Neural cell (in vitro differentiated cells): Measurements from ENCODE around the gene ZDHHC14. TPM values are rescaled to one million over a fixed set of nuclear protein-coding genes. Genes with fewer than 3 reads are reported as not detected.

Experiments
- H2AFZ ChIP-seq: fragments of 200-600, 300-800 bp; sonication (generic), shearing (Covaris generic); 2 replicates; pipeline ENCODE4 v1.6.0; 2014; ENCODE audit warnings: low read depth, mild to moderate bottlenecking, antibody characterized with exemption, low read length, moderate library complexity
- H3F3A ChIP-seq: fragments of 200-600 bp; shearing (Covaris generic); 2 replicates; pipeline ENCODE4 v1.6.1; 2016; ENCODE audit warnings: mild to moderate bottlenecking, moderate library complexity, mixed read lengths, antibody characterized with exemption, low read length; ENCODE audit not compliant: insufficient read depth, poor library complexity, severe bottlenecking
- H3K27ac ChIP-seq: fragments of 200-600, 300-800 bp; sonication (generic), shearing (Covaris generic); 2 replicates; pipeline ENCODE4 v1.5.1; 2014; ENCODE audit warnings: mild to moderate bottlenecking, low read length, moderate library complexity
- H3K27me3 ChIP-seq: fragments of 300-800, 200-600 bp; sonication (generic), shearing (Covaris generic); 2 replicates; pipeline ENCODE4 v1.6.0; 2014; ENCODE audit warnings: mild to moderate bottlenecking, low read depth, low read length, moderate library complexity; ENCODE audit not compliant: insufficient read depth
- H3K36me3 ChIP-seq: fragments of 300-800, 200-600 bp; sonication (generic), shearing (Covaris generic); 2 replicates; pipeline ENCODE4 v1.5.1; 2014; ENCODE audit warnings: mild to moderate bottlenecking, antibody characterized with exemption, low read length, moderate library complexity; ENCODE audit not compliant: insufficient read depth
- H3K4me2 ChIP-seq: fragments of 300-800, 200-600 bp; sonication (generic), shearing (Covaris generic); 2 replicates; pipeline ENCODE4 v1.6.0; 2014; ENCODE audit warnings: mild to moderate bottlenecking, low read length
- H3K4me3 ChIP-seq: fragments of 300-800, 200-600 bp; sonication (generic), shearing (Covaris generic); 2 replicates; pipeline ENCODE4 v1.5.1; 2014; ENCODE audit warnings: mild to moderate bottlenecking, low read length, moderate library complexity
- H3K79me2 ChIP-seq: fragments of 200-600 bp; shearing (Covaris generic); replicated peaks from 2 replicates; pipeline ENCODE4 v1.6.0; 2014; ENCODE audit warnings: mild to moderate bottlenecking, low read length, moderate library complexity; ENCODE audit not compliant: insufficient read depth
- H3K9ac ChIP-seq: fragments of 300-800, 200-600 bp; sonication (generic), shearing (Covaris generic); 2 replicates; pipeline ENCODE4 v1.6.1; 2016; ENCODE audit warnings: mild to moderate bottlenecking, low read length, mixed read lengths
- H3K9me2 ChIP-seq: fragments of 200-600 bp; shearing (Covaris generic); 2 replicates; pipeline ENCODE4 v1.6.1; 2016; ENCODE audit warnings: mild to moderate bottlenecking, low read length, mixed read lengths; ENCODE audit not compliant: insufficient read depth
- H3K9me3 ChIP-seq: fragments of 200-600, 300-800 bp; sonication (generic), shearing (Covaris generic); 2 replicates; pipeline ENCODE4 v1.6.1; 2016; ENCODE audit warnings: mild to moderate bottlenecking, mixed run types, low read length, moderate library complexity, mixed read lengths
- H4K20me1 ChIP-seq: fragments of 200-600 bp; shearing (Covaris generic); 2 replicates; pipeline ENCODE4 v1.6.1; 2016; ENCODE audit warnings: mild to moderate bottlenecking, mixed run types; ENCODE audit not compliant: insufficient read depth
- EP300 ChIP-seq: fragments of 450-650 bp; conservative IDR thresholded peaks from 2 replicates; pipeline ENCODE4 v1.6.1; 2014; ENCODE audit warnings: antibody characterized with exemption, mild to moderate bottlenecking, moderate library complexity; ENCODE audit not compliant: poor library complexity, severe bottlenecking
- EZH2 ChIP-seq: fragments of 200-600, 300-800 bp; shearing (Covaris generic), sonication (generic); IDR thresholded peaks from 2 replicates; pipeline ENCODE4 v1.6.1; 2014; ENCODE audit warnings: antibody characterized with exemption, low read length, borderline replicate concordance, mild to moderate bottlenecking; ENCODE audit not compliant: insufficient read depth, poor library complexity, severe bottlenecking
- MXI1 ChIP-seq: fragments of 450-650 bp; conservative IDR thresholded peaks from 2 replicates; pipeline ENCODE4 v1.6.1; 2014; ENCODE audit warnings: antibody characterized with exemption, mild to moderate bottlenecking; ENCODE audit not compliant: poor library complexity, severe bottlenecking
- POLR2AphosphoS5 ChIP-seq: IDR thresholded peaks from 2 replicates; pipeline ENCODE4 v1.6.1; 2012
- RAD21 ChIP-seq: fragments of 450-650 bp; conservative IDR thresholded peaks from 2 replicates; pipeline ENCODE4 v1.6.1; 2014; ENCODE audit warnings: antibody characterized with exemption, mild to moderate bottlenecking, moderate library complexity
- SMC3 ChIP-seq: fragments of 450-650 bp; conservative IDR thresholded peaks from 2 replicates; pipeline ENCODE4 v1.6.1; 2014; ENCODE audit warnings: antibody characterized with exemption, mild to moderate bottlenecking, moderate library complexity; ENCODE audit not compliant: poor library complexity
- TAF1 ChIP-seq: IDR thresholded peaks from 2 replicates; pipeline ENCODE4 v1.6.1; 2012; ENCODE audit warnings: low read depth
- polyA plus RNA-seq: library from polyadenylated mRNA; depleted of rRNA; stranded (reverse); fragments of >200 nt; gene quantifications from 2 replicates; pipeline ENCODE4 v1.2.3, GENCODE V29; 2014
- TF ChIP-seq, protein P1 (sequence below): IDR thresholded peaks from 2 replicates; pipeline ENCODE4 v1.6.1; 2012; ENCODE audit warnings: borderline replicate concordance
- TF ChIP-seq, protein P2 (sequence below): fragments of 450-650 bp; IDR thresholded peaks from 2 replicates; pipeline ENCODE4 v1.5.1; 2014; ENCODE audit warnings: antibody characterized with exemption, mild to moderate bottlenecking, moderate library complexity; ENCODE audit not compliant: poor library complexity, severe bottlenecking

Gene ZDHHC14
- polyA plus RNA-seq, 1 donor from 2014 or later: 4.1 TPM

DNA sequence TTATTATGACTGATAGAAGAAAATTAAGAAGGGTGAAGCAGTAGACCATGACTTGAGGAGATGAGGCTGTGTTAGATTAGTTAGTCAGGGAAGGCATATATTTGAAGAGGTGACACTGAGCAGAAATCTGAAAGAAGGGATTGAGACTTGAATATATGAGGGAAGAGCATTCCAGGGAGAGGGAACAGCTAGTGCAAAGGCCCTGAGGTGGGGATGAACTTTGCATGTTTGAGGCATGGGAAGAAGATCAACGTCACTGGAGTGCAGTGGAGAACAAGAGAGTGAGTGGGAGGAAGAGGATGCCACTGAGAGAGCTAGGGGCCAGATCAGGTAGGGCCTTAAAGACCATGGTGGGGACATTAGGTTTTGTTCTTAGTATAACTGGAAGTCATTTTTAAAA lies 119.0 kb downstream of the ZDHHC14 start:
- H2AFZ ChIP-seq: no peak overlapping the region
- no peaks in the 10 kb centered on the region for H3K27me3 ChIP-seq
- H3K9me2 ChIP-seq: no peaks in the 10 kb centered on the region
- no peak overlapping the region for H3K4me3 ChIP-seq
- H4K20me1 ChIP-seq: no peaks in the 10 kb centered on the region
- H3K79me2 ChIP-seq: no peaks in the 10 kb centered on the region
- H3F3A ChIP-seq: no peaks in the 10 kb centered on the region
- no peak overlapping the region for H3K9ac ChIP-seq
- H3K36me3 ChIP-seq: no peaks in the 10 kb centered on the region
- no peak overlapping the region for H3K4me2 ChIP-seq
- H3K9me3 ChIP-seq: no peaks in the 10 kb centered on the region
- TF ChIP-seq SMC3 (no peak), EZH2 (no peak), TAF1 (no peak), EP300 (no peak), POLR2AphosphoS5 (no peak)
- TF ChIP-seq, protein P1, sequence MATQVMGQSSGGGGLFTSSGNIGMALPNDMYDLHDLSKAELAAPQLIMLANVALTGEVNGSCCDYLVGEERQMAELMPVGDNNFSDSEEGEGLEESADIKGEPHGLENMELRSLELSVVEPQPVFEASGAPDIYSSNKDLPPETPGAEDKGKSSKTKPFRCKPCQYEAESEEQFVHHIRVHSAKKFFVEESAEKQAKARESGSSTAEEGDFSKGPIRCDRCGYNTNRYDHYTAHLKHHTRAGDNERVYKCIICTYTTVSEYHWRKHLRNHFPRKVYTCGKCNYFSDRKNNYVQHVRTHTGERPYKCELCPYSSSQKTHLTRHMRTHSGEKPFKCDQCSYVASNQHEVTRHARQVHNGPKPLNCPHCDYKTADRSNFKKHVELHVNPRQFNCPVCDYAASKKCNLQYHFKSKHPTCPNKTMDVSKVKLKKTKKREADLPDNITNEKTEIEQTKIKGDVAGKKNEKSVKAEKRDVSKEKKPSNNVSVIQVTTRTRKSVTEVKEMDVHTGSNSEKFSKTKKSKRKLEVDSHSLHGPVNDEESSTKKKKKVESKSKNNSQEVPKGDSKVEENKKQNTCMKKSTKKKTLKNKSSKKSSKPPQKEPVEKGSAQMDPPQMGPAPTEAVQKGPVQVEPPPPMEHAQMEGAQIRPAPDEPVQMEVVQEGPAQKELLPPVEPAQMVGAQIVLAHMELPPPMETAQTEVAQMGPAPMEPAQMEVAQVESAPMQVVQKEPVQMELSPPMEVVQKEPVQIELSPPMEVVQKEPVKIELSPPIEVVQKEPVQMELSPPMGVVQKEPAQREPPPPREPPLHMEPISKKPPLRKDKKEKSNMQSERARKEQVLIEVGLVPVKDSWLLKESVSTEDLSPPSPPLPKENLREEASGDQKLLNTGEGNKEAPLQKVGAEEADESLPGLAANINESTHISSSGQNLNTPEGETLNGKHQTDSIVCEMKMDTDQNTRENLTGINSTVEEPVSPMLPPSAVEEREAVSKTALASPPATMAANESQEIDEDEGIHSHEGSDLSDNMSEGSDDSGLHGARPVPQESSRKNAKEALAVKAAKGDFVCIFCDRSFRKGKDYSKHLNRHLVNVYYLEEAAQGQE: no peak
- no peak overlapping the region for H3K27ac ChIP-seq

DNA sequence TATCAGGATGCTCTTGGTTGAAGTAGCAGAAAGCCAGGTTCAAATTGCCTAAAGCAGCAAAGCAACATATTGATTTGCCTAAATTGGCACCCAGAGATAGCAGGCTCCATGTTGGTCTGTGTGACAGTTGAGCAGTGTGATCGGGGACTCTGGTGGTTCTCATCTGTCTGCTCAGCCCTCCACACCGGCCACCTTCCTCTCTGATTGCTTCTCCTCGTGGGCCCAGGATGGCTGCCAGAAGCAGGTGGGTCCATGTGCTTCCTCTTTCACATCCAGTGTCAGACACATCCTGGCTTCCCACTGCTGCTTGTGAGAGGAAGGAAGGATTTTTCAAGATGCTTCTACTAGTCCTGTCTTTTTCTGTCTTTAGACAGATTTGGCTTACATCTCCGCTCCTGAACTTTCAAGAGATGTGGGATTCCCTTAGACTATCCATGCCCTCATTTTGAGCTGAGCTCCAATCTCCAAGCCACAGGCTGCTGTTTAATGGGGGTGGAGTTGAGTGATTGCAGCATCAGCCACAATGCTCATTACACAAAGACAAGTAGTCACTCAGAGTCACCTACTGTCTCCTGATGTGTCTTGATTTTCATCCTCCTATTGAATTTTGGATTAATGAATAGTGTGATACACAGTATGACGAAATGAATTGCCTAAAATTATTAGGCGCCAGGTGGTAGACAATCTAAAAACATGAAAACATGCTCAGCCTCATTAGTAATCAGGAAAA lies 122.2 kb downstream of the ZDHHC14 start:
- Histone ChIP-seq H3K4me2 (no peak overlapping the region), H3K36me3 (no peaks in the 10 kb centered on the region), H3K27ac (no peak overlapping the region), H3K9ac (no peak overlapping the region), H2AFZ (no peak overlapping the region), H3K79me2 (no peaks in the 10 kb centered on the region), H4K20me1 (no peaks in the 10 kb centered on the region), H3K9me2 (no peaks in the 10 kb centered on the region), H3K9me3 (no peaks in the 10 kb centered on the region), H3F3A (no peaks in the 10 kb centered on the region), H3K27me3 (no peaks in the 10 kb centered on the region), H3K4me3 (no peak overlapping the region)
- TF ChIP-seq RAD21 (no peak), TAF1 (no peak), EZH2 (no peak), EP300 (no peak), SMC3 (no peak), POLR2AphosphoS5 (no peak), MXI1 (no peak)
- TF ChIP-seq, protein P2, sequence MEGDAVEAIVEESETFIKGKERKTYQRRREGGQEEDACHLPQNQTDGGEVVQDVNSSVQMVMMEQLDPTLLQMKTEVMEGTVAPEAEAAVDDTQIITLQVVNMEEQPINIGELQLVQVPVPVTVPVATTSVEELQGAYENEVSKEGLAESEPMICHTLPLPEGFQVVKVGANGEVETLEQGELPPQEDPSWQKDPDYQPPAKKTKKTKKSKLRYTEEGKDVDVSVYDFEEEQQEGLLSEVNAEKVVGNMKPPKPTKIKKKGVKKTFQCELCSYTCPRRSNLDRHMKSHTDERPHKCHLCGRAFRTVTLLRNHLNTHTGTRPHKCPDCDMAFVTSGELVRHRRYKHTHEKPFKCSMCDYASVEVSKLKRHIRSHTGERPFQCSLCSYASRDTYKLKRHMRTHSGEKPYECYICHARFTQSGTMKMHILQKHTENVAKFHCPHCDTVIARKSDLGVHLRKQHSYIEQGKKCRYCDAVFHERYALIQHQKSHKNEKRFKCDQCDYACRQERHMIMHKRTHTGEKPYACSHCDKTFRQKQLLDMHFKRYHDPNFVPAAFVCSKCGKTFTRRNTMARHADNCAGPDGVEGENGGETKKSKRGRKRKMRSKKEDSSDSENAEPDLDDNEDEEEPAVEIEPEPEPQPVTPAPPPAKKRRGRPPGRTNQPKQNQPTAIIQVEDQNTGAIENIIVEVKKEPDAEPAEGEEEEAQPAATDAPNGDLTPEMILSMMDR: no peak
- TF ChIP-seq, protein P1: no peak
